PC-3 (cell line): Measurements from ENCODE around the gene CHRNB1.

Experiments
- CTCF ChIP-seq: fragments of 300-600 bp; sonication (generic); conservative IDR thresholded peaks from 2 replicates; pipeline ENCODE4 v1.5.1; 2017; ENCODE audit warnings: antibody characterized with exemption, low read depth, mild to moderate bottlenecking, low read length
- EZH2 ChIP-seq: fragments of 300-600 bp; sonication (generic); IDR thresholded peaks from one replicate; pipeline ENCODE4 v1.6.1; 2017; ENCODE audit warnings: antibody characterized with exemption, mild to moderate bottlenecking, low read length; ENCODE audit not compliant: unreplicated experiment
- EZH2phosphoT487 ChIP-seq: fragments of 300-600 bp; sonication (generic); IDR thresholded peaks from 2 replicates; pipeline ENCODE4 v1.6.1; 2018; ENCODE audit warnings: mild to moderate bottlenecking, antibody characterized with exemption, low read length, borderline replicate concordance

DNA sequence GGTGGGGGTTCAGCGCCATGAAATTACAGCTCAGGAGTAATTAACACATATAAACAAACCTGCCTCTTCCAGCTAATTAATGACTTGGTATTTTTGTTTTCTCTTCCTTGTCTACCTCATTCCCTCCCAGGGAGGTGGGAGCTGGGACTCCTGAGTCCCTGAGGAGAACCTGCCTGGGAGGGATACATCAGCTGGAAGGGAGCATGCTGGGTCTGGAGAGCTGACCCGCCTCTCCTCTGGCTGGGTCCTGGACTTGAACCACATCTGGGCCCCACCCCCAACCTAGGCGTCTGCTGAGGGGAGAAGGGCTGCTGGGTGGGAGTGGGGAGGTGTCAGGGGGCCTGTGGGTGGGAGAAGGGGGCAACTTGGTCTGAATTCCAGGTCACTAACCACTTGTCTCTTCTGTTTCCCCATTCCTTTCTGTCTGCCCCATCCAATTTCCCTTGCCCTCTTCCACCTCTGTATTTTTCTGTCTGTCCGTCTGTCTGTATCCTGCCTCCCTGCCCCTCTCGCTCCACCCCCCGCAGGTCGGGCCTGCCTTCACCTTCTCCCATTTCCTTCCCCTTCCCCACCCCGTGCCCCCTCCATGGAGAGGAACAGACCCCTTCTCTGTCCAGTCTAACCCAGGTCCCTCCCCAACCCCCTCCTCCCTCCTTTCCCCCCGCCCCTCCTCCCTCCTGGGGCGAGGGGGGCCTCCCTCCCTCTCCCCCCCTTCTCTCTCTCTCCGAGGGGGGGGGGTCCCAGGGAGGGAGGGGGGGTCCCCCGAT, 37.2 kb upstream of the CHRNB1 start, which contains the start of gene NLGN2:
- TF ChIP-seq EZH2phosphoT487 (no peak), CTCF (no peak), EZH2 (no peak)
